ENCODE measurements around the gene RPS6KA5. TPM values are rescaled to one million over a fixed set of nuclear protein-coding genes. Genes with fewer than 3 reads are reported as not detected.

Gene RPS6KA5
- total and polyA plus RNA-seq, 9 of the 15 experiments (the other 6 are each of a cell fraction or from before 2014, with no cell fraction given), result 0.88 to 7.7 (median 4.7) TPM

DNA sequence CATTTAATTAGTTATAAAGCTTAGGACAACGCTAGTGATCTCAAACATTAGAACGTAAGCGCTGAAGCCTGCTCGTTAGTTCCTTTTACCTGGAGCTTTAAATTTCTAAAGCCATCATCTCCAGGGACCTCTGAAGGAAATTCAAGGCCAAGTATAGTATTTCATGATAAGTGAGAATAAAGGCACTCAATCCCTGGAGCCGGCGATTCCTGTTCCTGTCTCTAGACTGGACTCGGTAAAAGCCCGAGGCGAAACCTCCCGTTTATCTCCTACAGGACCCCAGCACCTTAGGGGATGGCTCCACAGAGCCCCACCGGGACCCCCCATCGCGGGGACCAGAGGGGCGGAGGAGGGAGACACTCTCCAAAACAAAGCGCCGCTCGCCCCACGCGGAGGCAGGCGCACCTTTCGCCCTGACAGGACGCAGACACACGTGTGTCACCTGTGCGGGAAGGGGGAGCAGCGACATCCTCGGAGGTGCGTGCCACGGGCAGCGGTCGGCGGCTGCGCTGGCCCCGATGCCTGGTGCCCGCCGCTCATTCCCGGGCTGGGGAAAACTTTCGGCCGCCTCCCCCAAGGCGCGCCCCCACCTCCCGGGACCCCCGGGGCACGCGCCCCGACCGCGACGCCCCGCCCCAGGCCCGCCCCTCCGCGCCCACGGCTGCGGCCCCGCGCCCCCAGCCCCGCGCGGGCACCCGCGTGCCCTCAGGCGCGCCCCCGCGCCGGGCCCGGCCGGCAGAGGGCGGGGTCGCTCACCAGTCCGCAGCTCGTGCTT, 678 bp downstream of the RPS6KA5 start:
- in situ Hi-C loops (cut with MboI), result no loop called here
- Histone ChIP-seq H3K27me3 (ENCODE audit: control insufficient read depth in 2 of 2, insufficient read depth in 2 of 2, low read length in 2 of 2) (no peaks in the 10 kb centered on the region), H3K79me2 (ENCODE audit: control insufficient read depth, insufficient read depth, low read length) (peaks cover 25% of the 10 kb centered on the region), H2AFZ (ENCODE audit: low read depth, low read length) (peak overlapping the region; percentile 87), H3K4me3 (peak overlapping the region; percentile 59), H3K9me3 (replicated peaks; ENCODE audit: control insufficient read depth, insufficient read depth, low read depth, low read length) (no peaks in the 10 kb centered on the region), H3K4me1 (replicated peaks in 1 of 2; ENCODE audit: control insufficient read depth in 2 of 2, insufficient read depth in 2 of 2, low read length in 2 of 2) (peaks cover 8% of the 10 kb centered on the region in 2 experiments; a peak in 3 of 5 replicates), H3K27ac (ENCODE audit: extremely low read depth, low read depth, low read length) (peak overlapping the region; percentile 87), H3K4me2 (ENCODE audit: insufficient read depth, low read length) (peak overlapping the region; percentile 89), H3K9me1 (ENCODE audit: control insufficient read depth, insufficient read depth, low read length) (no peaks in the 10 kb centered on the region), H3K9ac (ENCODE audit: insufficient read depth in 1 of 2, low read depth in 2 of 2, low read length in 2 of 2) (peak overlapping the region; percentile 83 to 95), H4K20me1 (replicated peaks; ENCODE audit: control insufficient read depth, insufficient read depth, low read length) (no peaks in the 10 kb centered on the region; the same call in 1 of the 2 replicates), H3K36me3 (ENCODE audit: control insufficient read depth, insufficient read depth, low read length) (no peaks in the 10 kb centered on the region)
- DNase-seq (ENCODE audit: extremely low read depth in 1 of 4, low spot score in 3 of 4) (peak; percentile 28 to 62 (median 48)), ATAC-seq (no peak; the same call in 2 of the 3 replicates), FAIRE-seq (no peak)
- intact Hi-C loops (cut with micrococcal nuclease), result loop anchor here (2.0 kb wide), 3 partner anchors 55 to 157 kb away; partner anchors contain the start of gene DGLUCY
- ChIA-PET POLR2A (interaction anchor here (0.6 to 2.5 kb wide), 6 partner anchors 9 to 55 kb away, joined by 3 to 13 read pairs (median 4); partner anchors contain the start of gene DGLUCY), CTCF (ENCODE audit: low intra/inter-chr PET ratio) (interaction anchor here (1.2 kb wide), 1 partner anchor 227 kb away, joined by 3 read pairs; no protein-coding TSS in a partner anchor)
- no TSS peak for BruUV-seq (replicated peaks)
- 0% methylated on average over 23 of the region's 72 CpGs for WGBS (ENCODE audit: insufficient coverage, low coverage, missing lambda C conversion rate)
- TF ChIP-seq, protein P1, sequence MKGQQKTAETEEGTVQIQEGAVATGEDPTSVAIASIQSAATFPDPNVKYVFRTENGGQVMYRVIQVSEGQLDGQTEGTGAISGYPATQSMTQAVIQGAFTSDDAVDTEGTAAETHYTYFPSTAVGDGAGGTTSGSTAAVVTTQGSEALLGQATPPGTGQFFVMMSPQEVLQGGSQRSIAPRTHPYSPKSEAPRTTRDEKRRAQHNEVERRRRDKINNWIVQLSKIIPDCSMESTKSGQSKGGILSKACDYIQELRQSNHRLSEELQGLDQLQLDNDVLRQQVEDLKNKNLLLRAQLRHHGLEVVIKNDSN (CRISPR knock-in tag; IDR thresholded peaks at IDR 0.05), result no peak
- TF ChIP-seq, protein P2, sequence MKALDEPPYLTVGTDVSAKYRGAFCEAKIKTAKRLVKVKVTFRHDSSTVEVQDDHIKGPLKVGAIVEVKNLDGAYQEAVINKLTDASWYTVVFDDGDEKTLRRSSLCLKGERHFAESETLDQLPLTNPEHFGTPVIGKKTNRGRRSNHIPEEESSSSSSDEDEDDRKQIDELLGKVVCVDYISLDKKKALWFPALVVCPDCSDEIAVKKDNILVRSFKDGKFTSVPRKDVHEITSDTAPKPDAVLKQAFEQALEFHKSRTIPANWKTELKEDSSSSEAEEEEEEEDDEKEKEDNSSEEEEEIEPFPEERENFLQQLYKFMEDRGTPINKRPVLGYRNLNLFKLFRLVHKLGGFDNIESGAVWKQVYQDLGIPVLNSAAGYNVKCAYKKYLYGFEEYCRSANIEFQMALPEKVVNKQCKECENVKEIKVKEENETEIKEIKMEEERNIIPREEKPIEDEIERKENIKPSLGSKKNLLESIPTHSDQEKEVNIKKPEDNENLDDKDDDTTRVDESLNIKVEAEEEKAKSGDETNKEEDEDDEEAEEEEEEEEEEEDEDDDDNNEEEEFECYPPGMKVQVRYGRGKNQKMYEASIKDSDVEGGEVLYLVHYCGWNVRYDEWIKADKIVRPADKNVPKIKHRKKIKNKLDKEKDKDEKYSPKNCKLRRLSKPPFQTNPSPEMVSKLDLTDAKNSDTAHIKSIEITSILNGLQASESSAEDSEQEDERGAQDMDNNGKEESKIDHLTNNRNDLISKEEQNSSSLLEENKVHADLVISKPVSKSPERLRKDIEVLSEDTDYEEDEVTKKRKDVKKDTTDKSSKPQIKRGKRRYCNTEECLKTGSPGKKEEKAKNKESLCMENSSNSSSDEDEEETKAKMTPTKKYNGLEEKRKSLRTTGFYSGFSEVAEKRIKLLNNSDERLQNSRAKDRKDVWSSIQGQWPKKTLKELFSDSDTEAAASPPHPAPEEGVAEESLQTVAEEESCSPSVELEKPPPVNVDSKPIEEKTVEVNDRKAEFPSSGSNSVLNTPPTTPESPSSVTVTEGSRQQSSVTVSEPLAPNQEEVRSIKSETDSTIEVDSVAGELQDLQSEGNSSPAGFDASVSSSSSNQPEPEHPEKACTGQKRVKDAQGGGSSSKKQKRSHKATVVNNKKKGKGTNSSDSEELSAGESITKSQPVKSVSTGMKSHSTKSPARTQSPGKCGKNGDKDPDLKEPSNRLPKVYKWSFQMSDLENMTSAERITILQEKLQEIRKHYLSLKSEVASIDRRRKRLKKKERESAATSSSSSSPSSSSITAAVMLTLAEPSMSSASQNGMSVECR (CRISPR knock-in tag; IDR thresholded peaks at IDR 0.05), result peak; percentile 13; the same call in 1 of the 2 replicates
- TF ChIP-seq, protein P3, sequence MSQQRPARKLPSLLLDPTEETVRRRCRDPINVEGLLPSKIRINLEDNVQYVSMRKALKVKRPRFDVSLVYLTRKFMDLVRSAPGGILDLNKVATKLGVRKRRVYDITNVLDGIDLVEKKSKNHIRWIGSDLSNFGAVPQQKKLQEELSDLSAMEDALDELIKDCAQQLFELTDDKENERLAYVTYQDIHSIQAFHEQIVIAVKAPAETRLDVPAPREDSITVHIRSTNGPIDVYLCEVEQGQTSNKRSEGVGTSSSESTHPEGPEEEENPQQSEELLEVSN (IDR thresholded peaks at IDR 0.05; ENCODE audit: borderline replicate concordance in 1 of 2, extremely low read depth in 1 of 2, insufficient read depth in 1 of 2, insufficient read length in 1 of 2, low read depth in 1 of 2, low read length in 1 of 2, poor library complexity in 1 of 2, severe bottlenecking in 1 of 2), result peak in 1 of 2 experiments; percentile 9
- TF ChIP-seq PHF21A (IDR thresholded peaks at IDR 0.05; ENCODE audit: borderline replicate concordance, low read depth) (no peak), ZNF766 (CRISPR knock-in tag; conservative IDR thresholded peaks at IDR 0.05) (peak; percentile 30; the same call in 1 of the 2 replicates), ZNF175 (CRISPR knock-in tag; IDR thresholded peaks at IDR 0.05; ENCODE audit: low read depth) (0 out of 2 replicates have a peak, but pooled peaks have one; percentile 31), RAD21 (CRISPR knock-in tag; conservative IDR thresholded peaks at IDR 0.05 in 1 of 2, IDR thresholded peaks at IDR 0.05 in 1 of 2) (0 out of 4 replicates have a peak, but pooled peaks of 1 of the 2 experiments have one; percentile 18), ASH1L (IDR thresholded peaks at IDR 0.05; ENCODE audit: borderline replicate concordance, low read depth, partially characterized antibody) (no peak), CHD4 (IDR thresholded peaks at IDR 0.05; ENCODE audit: insufficient read depth, insufficient replicate concordance, low read depth, low read length, poor library complexity, severe bottlenecking) (no peak), MTA2 (IDR thresholded peaks at IDR 0.05; ENCODE audit: low read depth) (no peak)
